Measurements from ENCODE around the gene GSTT4.
"Not testable (repeated sequence)": the region's sequence is repeated elsewhere in the genome, so short reads cannot be mapped to it uniquely, and the experiment has no call there.

Gene GSTT4

DNA sequence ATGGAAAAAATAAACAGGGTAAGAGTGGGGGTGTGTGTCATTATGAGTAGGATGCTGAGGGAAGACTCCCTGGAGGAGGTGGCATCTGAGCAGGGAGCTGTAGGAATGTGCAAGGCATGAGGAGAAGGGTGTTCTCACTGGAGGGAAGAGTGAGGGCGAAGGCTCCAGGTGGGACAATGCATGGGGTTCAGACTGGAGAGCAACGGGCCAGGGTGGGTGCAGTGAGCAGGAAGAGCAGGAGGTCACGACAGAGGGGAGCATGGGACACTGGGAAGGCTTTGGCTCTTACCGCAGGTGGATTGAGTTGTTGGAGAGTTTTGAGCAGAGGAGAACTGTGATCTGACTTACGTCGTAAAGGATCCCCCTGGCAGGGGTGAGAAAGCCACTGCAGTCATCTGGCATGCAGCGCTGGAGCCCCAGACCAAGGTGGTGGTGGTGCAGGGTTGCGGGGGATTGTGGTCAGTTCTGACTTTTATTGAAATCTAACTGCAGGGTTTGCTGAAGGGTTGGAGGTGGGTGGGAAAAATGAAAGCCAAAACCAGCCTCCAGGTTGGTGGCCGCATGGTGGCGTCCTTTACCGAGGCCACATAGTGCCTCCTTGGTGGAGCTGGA is 52.4 kb downstream of the GSTT4 start:
- not testable (repeated sequence) for DNase-seq (ENCODE audit: low spot score)

DNA sequence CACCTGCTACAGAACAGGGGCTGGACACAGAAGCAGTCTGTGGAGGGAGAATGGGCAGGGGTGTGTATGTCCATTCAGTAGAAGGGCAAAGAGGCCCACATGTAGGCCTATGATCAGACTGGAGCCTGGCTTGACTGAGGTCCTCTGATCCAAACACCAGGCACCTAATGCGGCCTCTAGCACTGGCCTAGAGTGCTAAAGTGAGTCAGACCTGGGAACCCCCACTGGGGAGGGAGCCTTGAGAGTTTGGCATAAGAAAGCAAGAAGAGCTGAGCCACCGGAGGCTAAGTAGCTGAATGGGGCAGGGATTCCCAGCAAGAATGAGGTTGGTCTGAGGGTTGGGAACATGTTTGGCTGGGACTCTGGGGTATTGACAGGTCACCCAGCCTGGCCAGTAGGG is 53.9 kb downstream of the GSTT4 start:
- DNase-seq (ENCODE audit: low spot score), result not testable (repeated sequence)

DNA sequence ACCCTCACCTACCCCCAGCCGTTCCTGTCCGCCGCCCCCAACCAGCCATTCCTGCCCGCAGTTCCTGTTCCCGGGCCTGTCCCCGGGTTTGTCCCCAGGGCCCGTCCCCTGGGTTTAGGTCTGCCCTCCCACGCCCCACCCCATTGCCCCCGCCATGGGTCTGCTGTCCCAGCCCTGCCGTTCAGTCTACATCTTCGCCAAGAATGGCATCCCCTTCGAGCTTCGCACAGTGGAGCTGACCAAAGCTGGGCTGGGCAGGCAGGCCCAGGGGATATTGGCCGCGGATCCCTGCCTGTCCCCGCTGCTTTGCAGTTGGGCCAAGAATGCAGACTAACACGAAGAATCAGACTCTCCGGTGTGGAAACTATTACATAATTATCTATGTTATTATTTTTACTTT is 55.5 kb downstream of the GSTT4 start:
- DNase-seq (ENCODE audit: low spot score), result not testable (repeated sequence)
